B cell (primary cell): ENCODE results near the gene PBXIP1. TPM values are rescaled to one million over a fixed set of nuclear protein-coding genes. Genes with fewer than 3 reads are reported as not detected.

Experiments used
- ATAC-seq: fragments of 200-7000 bp; cut with Tn5 transposase; one replicate; pipeline ENCODE4 v1.10.0; 2021; ENCODE audit warnings: low read depth, mild to moderate bottlenecking, moderate number of reproducible peaks, moderate library complexity
- CTCF ChIA-PET: fragments of 350-600 bp; sonication (Branson Sonifier 250); formaldehyde crosslinking; loops from one replicate; lab custom pipeline; 2021; ENCODE audit warnings: antibody characterized with exemption, inconsistent platforms; lab: Charles Lee
- POLR2A ChIA-PET: fragments of 350-600 bp; sonication (Branson Sonifier 250); formaldehyde crosslinking; loops from one replicate; lab custom pipeline; 2021; ENCODE audit warnings: antibody characterized with exemption; lab: Charles Lee
- DNase-seq: peaks from one replicate; pipeline ENCODE4 v3.0.0; 2013
- H2AFZ ChIP-seq: 2 replicates; pipeline ENCODE4 v1.6.1; 2012; ENCODE audit warnings: mild to moderate bottlenecking, low read depth, low read length; ENCODE audit not compliant: insufficient read depth, poor library complexity, severe bottlenecking
- H3K27ac ChIP-seq, 2 donors: 1 replicate in 1 of 2; 2 replicates in 1 of 2; pipeline ENCODE4 v1.5.1; 2012 to 2013; ENCODE audit warnings: low read length in 2 of 2, mild to moderate bottlenecking in 2 of 2, moderate library complexity in 1 of 2
- H3K27me3 ChIP-seq, 4 experiments: fragments of 200-600 bp in 1 of 4; sonication (generic) in 1 of 4; replicated peaks in 1 of 4; 1 replicate in 2 of 4; 2 replicates in 2 of 4; pipeline versions ENCODE4 v1.6.1 to v1.7.0; 2013 to 2016; ENCODE audit warnings: low read length in 3 of 4, mild to moderate bottlenecking in 2 of 4, mixed read lengths in 1 of 4, moderate library complexity in 1 of 4; ENCODE audit not compliant: insufficient read depth in 4 of 4, control insufficient read depth in 3 of 4; ENCODE audit errors: control extremely low read depth in 1 of 4
- H3K36me3 ChIP-seq, 2 experiments: replicated peaks in 1 of 2; 1 replicate in 1 of 2; 2 replicates in 1 of 2; pipeline versions ENCODE4 v1.6.1 to v1.7.1; 2013; ENCODE audit warnings: low read length in 1 of 2; ENCODE audit not compliant: insufficient read depth in 2 of 2, control insufficient read depth in 1 of 2; ENCODE audit errors: control extremely low read depth in 1 of 2, extremely low read depth in 1 of 2
- H3K4me1 ChIP-seq, 2 donors: fragments of 200-600 bp in 1 of 2; sonication (generic) in 1 of 2; 1 replicate in 1 of 2; 2 replicates in 1 of 2; pipeline versions ENCODE4 v1.5.1 to v1.6.1; 2013 to 2017; ENCODE audit warnings: low read length in 2 of 2; ENCODE audit not compliant: control insufficient read depth in 2 of 2, insufficient read depth in 2 of 2
- H3K4me2 ChIP-seq: replicated peaks from 2 replicates; pipeline ENCODE3; 2012; ENCODE audit warnings: mild to moderate bottlenecking, low read depth, low read length; ENCODE audit not compliant: poor library complexity, severe bottlenecking
- H3K4me3 ChIP-seq, 5 experiments: fragments of 200-600 bp in 1 of 5; sonication (generic) in 1 of 5; 1 replicate in 3 of 5; 2 replicates in 2 of 5; pipeline versions ENCODE4 v1.5.1 to v1.7.0; 2011 to 2016; ENCODE audit warnings: low read length in 4 of 5, mild to moderate bottlenecking in 4 of 5, low read depth in 2 of 5, control low read depth in 1 of 5, moderate library complexity in 1 of 5; ENCODE audit not compliant: insufficient read depth in 1 of 5; ENCODE audit errors: control extremely low read depth in 1 of 5, extremely low read depth in 1 of 5
- H3K79me2 ChIP-seq: fragments of 200-600 bp; sonication (generic); one replicate; pipeline ENCODE4 v1.6.0; 2016; ENCODE audit warnings: low read length; ENCODE audit not compliant: control insufficient read depth, insufficient read depth
- H3K9ac ChIP-seq: fragments of 200-600 bp; sonication (generic); 2 replicates; pipeline ENCODE4 v1.6.1; 2017; ENCODE audit warnings: mild to moderate bottlenecking, low read length, moderate library complexity
- H3K9me3 ChIP-seq, 3 donors: one replicate each; pipeline versions ENCODE4 v1.6.1 to v1.7.1; 2013; ENCODE audit warnings: low read length in 2 of 3; ENCODE audit not compliant: control insufficient read depth in 2 of 3, insufficient read depth in 1 of 3; ENCODE audit errors: control extremely low read depth in 1 of 3
- H4K20me1 ChIP-seq: 2 replicates; pipeline ENCODE4 v1.6.0; 2012; ENCODE audit warnings: mild to moderate bottlenecking, low read length; ENCODE audit not compliant: insufficient read depth, control insufficient read depth, poor library complexity, severe bottlenecking
- H3K27ac Mint-ChIP-seq: one replicate; pipeline ENCODE4 v1.8.0; 2021; ENCODE audit warnings: mixed read lengths
- H3K27me3 Mint-ChIP-seq: one replicate; pipeline ENCODE4 v1.8.0; 2021; ENCODE audit warnings: mixed read lengths
- H3K4me1 Mint-ChIP-seq: one replicate; pipeline ENCODE4 v1.8.0; 2021; ENCODE audit warnings: mixed read lengths
- H3K4me3 Mint-ChIP-seq: one replicate; pipeline ENCODE4 v1.8.0; 2021; ENCODE audit warnings: mixed read lengths
- H3K9me3 Mint-ChIP-seq: one replicate; pipeline ENCODE4 v1.8.0; 2022; ENCODE audit warnings: mixed read lengths; ENCODE audit not compliant: insufficient read depth
- EZH2 ChIP-seq: IDR thresholded peaks from 2 replicates; pipeline ENCODE4 v1.6.1; 2012; ENCODE audit warnings: borderline replicate concordance, low read depth, mild to moderate bottlenecking, moderate library complexity, low read length; ENCODE audit not compliant: insufficient read depth, poor library complexity, severe bottlenecking
- WGBS: methylation state at CpG from one replicate; pipeline ENCODE4 v1.1.5; 2013; ENCODE audit warnings: missing lambda C conversion rate; ENCODE audit not compliant: insufficient coverage; 5-methylcytosine and 5-hydroxymethylcytosine counted together
- intact Hi-C: fragments of 100-400 bp; cut with micrococcal nuclease; formaldehyde crosslinking; loops from one replicate; pipeline ENCODE4 v1.10.0; 2022
- polyA plus RNA-seq: library from polyadenylated mRNA; depleted of rRNA; stranded (reverse); fragments of >200 nt; gene quantifications from 2 replicates; pipeline ENCODE4 v1.2.3, GENCODE V29; 2012
- total RNA-seq, 2 donors: library from RNA; stranded (reverse); fragments of 120-200 nt in 1 of 2; gene quantifications; 1 replicate in 1 of 2; 2 replicates in 1 of 2; pipeline versions ENCODE4 v1.2.3 to v1.2.4, GENCODE V29; 2013 to 2022
- TF ChIP-seq, protein P1 (sequence below): fragments of 200-600 bp; IDR thresholded peaks from one replicate; pipeline ENCODE4 v1.8.0; 2022; ENCODE audit warnings: antibody characterized with exemption, mild to moderate bottlenecking

PBXIP1 gene
- total and polyA plus RNA-seq, 2 donors (not counting 1 experiment from before 2014, with no cell fraction given): 77.6 to 212 TPM

DNA sequence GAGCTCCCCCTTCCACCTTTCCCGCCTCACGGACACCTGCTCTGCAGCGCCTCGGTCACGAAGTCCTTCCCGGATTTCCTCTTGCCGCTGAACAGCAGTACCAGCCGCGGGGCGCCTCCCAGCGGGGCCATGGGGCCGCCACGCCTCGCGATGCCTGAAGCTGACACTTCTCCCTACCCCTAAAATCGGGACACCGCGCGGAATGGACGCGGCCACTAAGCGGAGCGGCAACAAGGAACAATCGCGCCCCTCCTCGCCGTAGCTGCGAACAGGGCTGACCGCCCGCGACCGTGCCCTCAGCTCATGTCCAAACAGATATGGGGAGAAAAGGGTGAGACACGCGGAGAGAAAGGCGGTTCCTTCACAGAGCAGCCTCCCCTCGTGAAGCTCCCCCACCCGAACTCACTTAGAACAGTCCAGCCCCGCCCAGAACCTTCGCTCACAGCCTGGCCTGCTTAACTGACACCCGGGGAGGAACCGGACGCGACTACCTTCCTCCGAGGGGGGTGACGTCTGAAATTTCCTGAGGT is 19.3 kb downstream of the PBXIP1 start, which contains the start of gene PMVK:
Gene PMVK, minus strand, starts transcription at position 165 of the 530 bp plus-strand sequence. Its CDS starts 34 bp downstream, at position 131.
- H2AFZ ChIP-seq: peak within 1 kb of the TSS; percentile 98
- H3K4me2 ChIP-seq: peak within 1 kb of the TSS; percentile 80
- Mint-ChIP-seq H3K4me3 (peak within 1 kb of the TSS; percentile 97), H3K9me3 (no peaks in the 10 kb centered on the region), H3K4me1 (peaks cover 51% of the 10 kb centered on the region), H3K27ac (peak within 1 kb of the TSS; percentile 100), H3K27me3 (no peaks in the 10 kb centered on the region)
- peak; percentile 99 for DNase-seq
- peaks cover 0 to 4% of the 10 kb centered on the region in 2 experiments for H3K36me3 ChIP-seq
- H3K79me2 ChIP-seq: peaks cover 40% of the 10 kb centered on the region
- H3K27ac ChIP-seq: peak within 1 kb of the TSS; percentile 98
- peak within 1 kb of the TSS; percentile 76 to 90 (median 80) for H3K4me3 ChIP-seq
- no peaks in the 10 kb centered on the region for H4K20me1 ChIP-seq
- WGBS: 0% methylated on average over 38 of the region's 45 CpGs
- H3K4me1 ChIP-seq: peaks cover 32 to 50% of the 10 kb centered on the region in 2 donors
- TF ChIP-seq, protein P1, sequence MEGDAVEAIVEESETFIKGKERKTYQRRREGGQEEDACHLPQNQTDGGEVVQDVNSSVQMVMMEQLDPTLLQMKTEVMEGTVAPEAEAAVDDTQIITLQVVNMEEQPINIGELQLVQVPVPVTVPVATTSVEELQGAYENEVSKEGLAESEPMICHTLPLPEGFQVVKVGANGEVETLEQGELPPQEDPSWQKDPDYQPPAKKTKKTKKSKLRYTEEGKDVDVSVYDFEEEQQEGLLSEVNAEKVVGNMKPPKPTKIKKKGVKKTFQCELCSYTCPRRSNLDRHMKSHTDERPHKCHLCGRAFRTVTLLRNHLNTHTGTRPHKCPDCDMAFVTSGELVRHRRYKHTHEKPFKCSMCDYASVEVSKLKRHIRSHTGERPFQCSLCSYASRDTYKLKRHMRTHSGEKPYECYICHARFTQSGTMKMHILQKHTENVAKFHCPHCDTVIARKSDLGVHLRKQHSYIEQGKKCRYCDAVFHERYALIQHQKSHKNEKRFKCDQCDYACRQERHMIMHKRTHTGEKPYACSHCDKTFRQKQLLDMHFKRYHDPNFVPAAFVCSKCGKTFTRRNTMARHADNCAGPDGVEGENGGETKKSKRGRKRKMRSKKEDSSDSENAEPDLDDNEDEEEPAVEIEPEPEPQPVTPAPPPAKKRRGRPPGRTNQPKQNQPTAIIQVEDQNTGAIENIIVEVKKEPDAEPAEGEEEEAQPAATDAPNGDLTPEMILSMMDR: peak; percentile 40
- no peak for TF ChIP-seq EZH2
- intact Hi-C loops: loop anchor here (1.0 to 5.0 kb wide), 12 partner anchors 19 to 921 kb away; partner anchors contain the start of genes ADAR, ATP8B2, CKS1B and EFNA4
- peak within 1 kb of the TSS; percentile 93 for H3K9ac ChIP-seq
- no peaks in the 10 kb centered on the region for H3K27me3 ChIP-seq
- no peaks in the 10 kb centered on the region for H3K9me3 ChIP-seq
- ChIA-PET POLR2A (interaction anchor here (0.6 to 1.5 kb wide), 16 partner anchors 11 to 1022 kb away, joined by 3 to 14 read pairs (median 4); partner anchors contain the start of genes FLAD1, PBXIP1, PYGO2 and UBAP2L), CTCF (interaction anchor here (0.6 to 2.9 kb wide), 27 partner anchors 9 to 608 kb away, joined by 3 to 30 read pairs (median 6); partner anchors contain the start of genes ADAM15, PBXIP1 and PYGO2)
- peak; percentile 89 for ATAC-seq
